Measurements from ENCODE around the gene SPATA1. TPM values are rescaled to one million over a fixed set of nuclear protein-coding genes. Genes with fewer than 3 reads are reported as not detected.
A peak's percentile ranks its signal among the peaks of the same experiment; 100 is the strongest.
"Not testable (repeated sequence)": the region's sequence is repeated elsewhere in the genome, so short reads cannot be mapped to it uniquely, and the experiment has no call there.

The SPATA1 gene
- total RNA-seq, 1 donor from 2014 or later, result 0.23 TPM

DNA sequence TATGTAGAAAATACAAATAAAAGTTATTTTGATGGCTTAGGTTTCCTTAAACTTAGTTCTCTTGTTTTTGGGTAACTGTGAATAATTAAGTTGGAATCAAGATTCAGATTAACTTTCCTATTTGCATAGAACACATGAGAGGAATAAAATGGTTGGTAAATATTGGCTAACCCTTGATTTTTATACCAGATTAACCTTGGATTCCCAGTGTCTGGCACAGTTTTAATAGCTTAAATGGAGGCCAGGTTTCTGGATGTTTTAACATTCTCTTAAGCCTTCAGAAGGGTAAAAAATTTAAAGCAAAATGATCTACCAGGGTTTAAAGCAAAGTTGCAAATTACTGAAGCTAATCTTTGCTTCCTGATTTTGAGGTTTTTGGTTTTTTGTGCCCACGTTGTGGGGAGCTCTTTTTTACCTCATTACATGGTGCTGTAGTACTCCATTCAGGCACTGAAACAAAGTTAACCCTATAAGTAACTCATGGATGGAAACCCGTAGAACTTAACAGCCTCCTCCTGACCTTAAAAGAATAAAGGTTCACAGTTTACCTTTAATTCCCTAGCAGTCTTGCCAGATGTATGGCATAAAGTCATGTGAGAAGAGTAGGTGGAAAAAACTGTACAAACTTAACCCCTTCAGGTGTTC is 8.4 kb upstream of the SPATA1 start:
- no peak for DNase-seq (ENCODE audit: low read depth)
- H3K4me3 ChIP-seq (ENCODE audit: low read depth, low read length), result no peak overlapping the region
- TF ChIP-seq, protein P1, sequence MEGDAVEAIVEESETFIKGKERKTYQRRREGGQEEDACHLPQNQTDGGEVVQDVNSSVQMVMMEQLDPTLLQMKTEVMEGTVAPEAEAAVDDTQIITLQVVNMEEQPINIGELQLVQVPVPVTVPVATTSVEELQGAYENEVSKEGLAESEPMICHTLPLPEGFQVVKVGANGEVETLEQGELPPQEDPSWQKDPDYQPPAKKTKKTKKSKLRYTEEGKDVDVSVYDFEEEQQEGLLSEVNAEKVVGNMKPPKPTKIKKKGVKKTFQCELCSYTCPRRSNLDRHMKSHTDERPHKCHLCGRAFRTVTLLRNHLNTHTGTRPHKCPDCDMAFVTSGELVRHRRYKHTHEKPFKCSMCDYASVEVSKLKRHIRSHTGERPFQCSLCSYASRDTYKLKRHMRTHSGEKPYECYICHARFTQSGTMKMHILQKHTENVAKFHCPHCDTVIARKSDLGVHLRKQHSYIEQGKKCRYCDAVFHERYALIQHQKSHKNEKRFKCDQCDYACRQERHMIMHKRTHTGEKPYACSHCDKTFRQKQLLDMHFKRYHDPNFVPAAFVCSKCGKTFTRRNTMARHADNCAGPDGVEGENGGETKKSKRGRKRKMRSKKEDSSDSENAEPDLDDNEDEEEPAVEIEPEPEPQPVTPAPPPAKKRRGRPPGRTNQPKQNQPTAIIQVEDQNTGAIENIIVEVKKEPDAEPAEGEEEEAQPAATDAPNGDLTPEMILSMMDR (conservative IDR thresholded peaks at IDR 0.05; ENCODE audit: low read depth, low read length), result no peak

DNA sequence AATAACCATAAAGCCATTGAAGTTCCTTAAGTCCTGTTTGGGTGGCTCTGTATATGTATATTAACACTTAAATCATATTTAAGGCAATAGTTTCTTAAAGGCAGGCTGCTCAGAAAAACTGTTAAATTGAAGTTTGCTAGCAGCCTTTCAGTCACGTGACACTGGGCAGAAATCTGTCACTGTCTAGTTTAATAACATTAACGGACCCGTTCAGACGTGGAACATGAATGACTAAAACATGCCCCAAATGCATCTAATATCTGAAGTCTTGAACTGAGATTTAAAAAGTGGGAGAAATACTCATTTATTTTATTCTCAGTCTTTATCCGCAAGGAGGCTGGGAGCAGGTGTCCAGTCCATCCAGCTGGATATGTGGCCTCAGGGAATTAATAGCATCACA is 3.3 kb upstream of the SPATA1 start:
- no peak overlapping the region for H3K4me3 ChIP-seq (ENCODE audit: low read depth, low read length)
- TF ChIP-seq, protein P1 (conservative IDR thresholded peaks at IDR 0.05; ENCODE audit: low read depth, low read length), result no peak
- DNase-seq (ENCODE audit: low read depth), result no peak

DNA sequence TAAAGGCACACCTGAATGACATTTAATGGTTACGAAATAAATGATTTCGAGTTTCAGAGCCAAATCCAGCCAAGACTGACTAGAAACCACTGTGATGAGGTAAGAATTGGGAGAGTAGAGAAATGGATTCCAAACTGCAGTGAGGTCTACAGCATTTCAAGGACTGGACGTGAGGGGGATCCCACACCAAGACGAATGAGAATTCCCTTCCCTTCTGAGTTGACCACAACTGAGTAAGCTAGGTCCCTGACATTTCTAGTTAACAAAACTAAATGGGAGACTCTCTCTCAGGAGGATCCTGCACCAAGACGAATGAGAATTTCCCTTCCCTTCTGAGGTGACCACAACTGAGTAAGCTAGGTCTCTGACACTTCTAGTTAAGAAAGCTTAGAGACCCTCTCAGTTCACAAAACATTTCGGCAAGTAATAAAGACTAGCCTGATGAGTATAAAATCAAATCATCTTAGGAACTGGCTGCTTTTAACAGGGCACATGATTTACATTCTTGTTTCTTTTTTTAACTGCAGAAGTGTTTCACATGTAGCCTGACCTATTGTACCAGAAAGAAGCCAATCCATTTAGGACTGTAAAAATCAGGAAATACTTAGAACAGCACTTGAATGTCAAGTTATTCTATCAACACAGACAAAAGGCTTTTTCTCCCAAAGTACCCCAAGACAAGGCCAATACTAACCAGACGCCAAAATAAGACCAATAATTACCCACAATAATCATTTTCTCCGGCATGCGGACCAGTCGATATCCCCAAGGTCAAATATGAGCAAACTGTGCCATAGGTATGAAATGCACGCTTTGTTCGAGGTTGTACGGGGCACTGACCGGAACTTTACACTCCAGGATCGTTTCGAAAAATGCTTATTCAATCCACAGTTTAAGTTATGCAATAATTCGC is 1.4 kb upstream of the SPATA1 start:
- peak overlapping the region; percentile 69 for H3K4me3 ChIP-seq (ENCODE audit: low read depth, low read length)
- TF ChIP-seq, protein P1 (conservative IDR thresholded peaks at IDR 0.05; ENCODE audit: low read depth, low read length), result peak; percentile 9
- no peak for DNase-seq (ENCODE audit: low read depth)

DNA sequence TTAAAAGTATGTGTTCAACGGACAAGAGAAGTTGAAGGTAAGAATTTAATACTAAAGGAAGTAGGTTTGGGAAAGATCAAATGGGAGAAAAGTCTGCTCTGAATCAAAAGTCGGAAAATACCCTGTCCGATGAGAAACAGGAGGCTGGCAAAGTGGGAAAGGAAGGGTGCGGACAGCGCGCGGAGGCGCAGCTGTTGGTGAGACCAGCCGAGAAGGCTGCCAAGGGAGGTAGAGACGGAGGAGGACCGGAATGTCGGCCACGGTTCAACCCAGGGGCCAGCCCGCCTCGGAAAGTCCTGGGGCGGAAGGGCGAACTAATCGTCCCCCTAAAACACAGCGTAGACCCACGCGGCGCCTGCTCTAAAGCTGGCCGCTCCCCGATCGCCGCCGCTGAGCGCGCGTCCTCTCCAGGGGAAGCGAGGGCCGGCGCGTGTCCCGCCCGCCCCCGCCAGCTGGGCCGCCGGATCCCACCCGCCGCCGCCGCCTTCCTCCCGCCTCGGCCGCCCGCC is 639 bp upstream of the SPATA1 start:
- TF ChIP-seq, protein P1 (conservative IDR thresholded peaks at IDR 0.05; ENCODE audit: low read depth, low read length), result no peak
- peak overlapping the region; percentile 69 for H3K4me3 ChIP-seq (ENCODE audit: low read depth, low read length)
- DNase-seq (ENCODE audit: low read depth), result no peak

DNA sequence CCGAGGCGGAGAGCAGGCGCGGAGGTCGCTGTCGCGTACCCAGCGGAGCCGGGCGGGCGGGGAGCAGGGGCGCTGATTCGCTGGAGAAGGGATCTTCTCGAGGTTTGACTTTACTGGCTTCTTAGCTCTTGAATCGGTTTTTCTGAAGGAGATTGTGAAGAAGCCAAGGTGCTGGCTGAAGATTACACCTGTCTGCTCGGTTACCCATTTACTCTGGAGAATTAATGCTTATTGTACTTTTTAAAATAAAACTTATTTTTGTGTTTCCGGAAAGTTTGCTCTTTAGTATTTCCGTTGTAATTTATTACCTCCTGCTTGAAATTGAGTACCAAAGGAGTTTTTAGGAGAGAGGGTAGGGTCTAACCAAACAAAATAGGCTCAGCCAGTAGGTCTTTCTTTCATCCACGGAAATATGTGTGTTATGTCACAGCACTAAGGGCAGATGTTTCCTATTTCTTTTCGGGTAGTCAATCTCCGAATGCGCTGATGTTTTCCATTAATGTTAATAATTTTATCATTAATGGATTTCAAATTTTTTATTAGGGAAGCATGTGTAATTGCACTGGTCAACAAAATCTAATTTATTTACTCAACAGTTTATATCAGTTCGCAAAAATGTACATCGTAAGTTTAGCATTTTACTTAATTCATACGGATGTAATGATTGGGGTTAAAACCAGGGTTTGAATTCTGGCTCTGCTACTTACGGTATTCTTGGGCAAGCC is 705 bp downstream of the SPATA1 start:
- TF ChIP-seq, protein P1 (conservative IDR thresholded peaks at IDR 0.05; ENCODE audit: low read depth, low read length), result no peak
- peak overlapping the region; percentile 69 for H3K4me3 ChIP-seq (ENCODE audit: low read depth, low read length)
- DNase-seq (ENCODE audit: low read depth), result no peak

DNA sequence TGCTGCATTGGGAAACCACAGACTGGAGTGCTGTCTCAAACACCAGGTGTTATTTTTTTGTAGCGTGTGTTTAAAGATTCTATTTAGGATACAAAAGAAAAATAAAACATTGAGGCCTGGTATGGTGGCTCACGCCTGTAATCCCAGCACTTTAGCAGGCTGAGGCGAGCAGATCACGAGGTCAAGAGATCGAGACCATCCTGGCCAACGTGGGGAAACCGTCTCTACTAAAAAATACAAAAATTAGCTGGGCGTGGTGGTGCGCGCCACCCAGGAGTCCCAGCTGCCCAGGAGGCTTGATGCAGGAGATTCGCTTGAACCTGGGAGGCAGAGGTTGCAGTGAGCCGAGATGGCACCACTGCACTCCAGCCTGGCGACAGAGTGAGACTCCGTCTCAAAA is 1.7 kb downstream of the SPATA1 start:
- H3K4me3 ChIP-seq (ENCODE audit: low read depth, low read length); DNase-seq (ENCODE audit: low read depth): not testable (repeated sequence)

DNA sequence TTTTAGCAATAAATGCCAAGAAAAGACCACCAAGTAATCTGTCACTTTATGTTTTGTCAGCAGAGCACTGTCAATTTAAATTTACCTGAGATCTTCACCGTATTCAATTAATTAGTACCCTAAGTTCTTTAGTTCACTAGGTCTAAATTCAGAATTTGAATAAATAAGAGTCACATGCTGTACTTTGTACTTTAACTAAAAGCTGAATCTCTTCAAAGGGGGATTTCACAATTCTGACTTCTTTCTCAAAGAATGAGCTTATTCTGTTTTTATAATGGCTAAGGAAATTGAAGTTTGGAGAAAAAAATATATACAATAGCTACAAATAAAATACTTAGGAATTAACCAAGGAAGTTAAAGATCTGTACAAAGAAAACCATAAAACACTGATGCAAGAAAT is 2.3 kb downstream of the SPATA1 start:
- DNase-seq (ENCODE audit: low read depth), result no peak
- TF ChIP-seq, protein P1 (conservative IDR thresholded peaks at IDR 0.05; ENCODE audit: low read depth, low read length), result no peak
- H3K4me3 ChIP-seq (ENCODE audit: low read depth, low read length), result no peak overlapping the region
